Dedifferentiated amniotic fluid mesenchymal stem cell (primary cell): ENCODE measurements around the gene DSCAML1.

Experiments used
- DNase-seq: peaks from one replicate; pipeline ENCODE4 v3.0.0-alpha.2; 2016; ENCODE audit errors: extremely low spot score

The DSCAML1 gene

DNA sequence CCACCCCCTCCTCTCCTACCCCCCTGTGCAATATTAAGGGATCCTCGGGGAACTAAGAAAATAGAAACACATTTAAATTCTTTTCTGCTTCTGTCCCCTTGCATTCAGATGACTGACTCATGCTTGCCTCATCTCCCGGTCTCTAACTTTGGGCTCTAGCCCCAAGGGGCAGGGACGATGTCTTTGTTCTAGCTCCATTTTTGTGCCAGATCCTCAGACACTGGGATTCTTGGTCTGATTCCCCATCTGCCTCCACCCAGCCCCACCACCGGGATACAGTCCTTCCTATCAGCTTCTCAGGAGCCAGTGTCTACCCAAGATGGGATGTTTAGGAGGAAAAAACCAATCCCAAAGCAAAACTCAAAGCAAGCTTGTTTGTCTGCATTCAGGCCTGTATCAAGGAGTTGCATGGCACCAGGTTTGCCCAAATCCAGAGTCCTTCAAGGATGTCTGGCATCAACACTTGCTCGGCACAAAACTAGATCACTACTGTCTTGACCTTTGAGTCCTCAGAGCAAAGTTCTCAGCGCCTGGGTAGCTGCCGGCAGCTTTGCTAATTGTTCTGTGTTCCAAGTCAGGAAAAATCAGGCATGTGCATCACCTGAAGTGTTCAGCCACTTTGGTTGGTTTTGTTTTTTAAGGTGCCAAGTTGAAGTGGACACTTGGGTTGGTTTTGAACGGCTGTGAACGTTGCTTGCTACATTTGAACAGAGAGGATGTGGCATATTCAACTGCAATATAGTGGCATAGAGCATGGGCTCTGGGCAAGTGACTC, 212.8 kb downstream of the DSCAML1 start:
- no peak for DNase-seq

DNA sequence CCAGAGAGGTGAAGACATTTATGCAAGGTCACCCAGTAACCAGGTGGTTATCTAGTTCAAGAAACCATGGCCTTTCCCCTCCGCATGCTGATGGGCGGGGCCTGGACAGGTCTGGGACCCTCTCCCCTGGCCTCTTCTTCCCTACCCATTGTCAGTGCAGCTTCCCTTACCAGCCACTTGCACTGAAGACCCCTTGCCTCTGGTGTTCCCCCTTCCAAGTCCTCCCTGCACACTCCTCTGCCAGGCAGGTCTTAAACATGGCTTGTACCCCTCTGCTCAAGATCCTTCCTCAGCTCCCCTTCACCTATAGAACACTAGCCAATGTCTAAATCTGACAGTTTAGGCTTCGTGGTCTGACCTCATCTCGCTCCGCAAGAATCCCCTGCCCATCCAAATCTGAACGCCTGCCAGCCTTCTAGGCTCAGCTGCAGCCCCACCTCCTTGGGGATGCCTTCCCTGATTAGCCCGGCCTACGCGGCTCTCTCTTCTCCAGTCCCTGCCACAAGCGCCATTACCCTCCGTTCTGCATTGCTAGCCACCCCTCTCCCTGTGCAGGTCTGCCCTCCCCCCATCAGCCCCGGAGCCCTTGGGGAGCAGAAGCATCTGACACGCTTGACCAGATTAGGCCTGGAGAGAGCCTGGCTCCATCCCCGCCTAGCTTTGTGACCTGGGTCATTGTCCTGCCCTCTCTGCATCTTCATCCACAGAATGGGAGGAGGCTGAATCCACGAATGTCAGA, 213.8 kb downstream of the DSCAML1 start:
- no peak for DNase-seq

DNA sequence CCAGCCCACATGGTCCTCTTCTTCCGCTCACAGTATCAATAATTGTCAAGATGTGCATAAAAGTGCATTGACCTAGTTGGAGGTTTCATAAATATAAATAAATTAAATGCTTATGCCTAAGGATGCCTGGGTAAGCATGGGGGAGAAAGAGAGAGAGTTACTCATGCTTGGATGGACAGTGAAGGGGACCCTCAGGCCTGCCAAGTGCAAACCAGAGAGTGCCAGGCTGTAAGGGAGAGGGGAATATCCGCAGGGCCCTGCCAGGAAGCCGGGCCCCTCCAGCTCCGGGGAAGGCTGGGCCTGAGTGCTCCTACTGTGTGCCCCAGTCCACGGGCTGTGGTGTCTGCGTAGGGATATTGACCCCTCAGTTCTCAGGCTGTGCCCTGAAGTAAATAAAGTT, 214.6 kb downstream of the DSCAML1 start:
- DNase-seq = no peak

DNA sequence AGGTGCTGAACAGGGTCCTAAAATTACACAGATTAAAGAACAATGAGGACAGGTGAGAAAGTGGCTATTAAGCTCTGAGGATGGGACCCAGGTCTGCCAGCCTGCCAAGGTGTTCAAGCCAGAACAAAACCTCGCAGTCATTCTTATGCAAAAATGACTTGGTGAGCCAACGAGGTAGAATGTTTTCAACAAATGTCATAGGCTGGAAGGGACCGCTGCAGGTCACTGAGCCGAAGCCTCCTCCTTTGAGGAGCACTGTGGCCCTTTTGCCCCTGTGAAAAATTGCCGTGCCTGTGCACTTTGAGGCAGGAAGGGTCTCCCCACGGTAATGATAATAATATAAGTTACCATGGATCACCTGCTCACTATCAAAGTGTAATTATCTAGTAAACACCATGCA, 216.2 kb downstream of the DSCAML1 start:
- no peak for DNase-seq

DNA sequence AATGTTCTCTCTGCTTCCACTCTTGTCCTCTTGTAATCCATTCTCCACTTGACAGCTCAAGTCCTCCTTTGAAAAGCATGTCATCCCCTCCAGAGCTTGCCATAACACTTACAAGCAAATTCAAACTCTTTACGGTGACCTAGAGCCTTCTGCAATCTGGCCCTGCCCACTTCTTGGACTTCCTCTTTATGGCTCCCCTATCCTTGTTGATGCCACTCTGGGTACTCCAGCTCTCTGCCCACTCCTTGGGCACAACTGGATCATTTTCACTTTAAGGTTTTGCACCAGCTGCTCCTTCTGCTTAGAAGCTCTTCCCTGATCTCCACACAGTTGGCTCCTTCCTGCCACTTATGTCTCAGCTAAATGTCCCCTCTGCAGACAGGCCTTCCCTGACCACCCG, 217.9 kb downstream of the DSCAML1 start:
- no peak for DNase-seq

DNA sequence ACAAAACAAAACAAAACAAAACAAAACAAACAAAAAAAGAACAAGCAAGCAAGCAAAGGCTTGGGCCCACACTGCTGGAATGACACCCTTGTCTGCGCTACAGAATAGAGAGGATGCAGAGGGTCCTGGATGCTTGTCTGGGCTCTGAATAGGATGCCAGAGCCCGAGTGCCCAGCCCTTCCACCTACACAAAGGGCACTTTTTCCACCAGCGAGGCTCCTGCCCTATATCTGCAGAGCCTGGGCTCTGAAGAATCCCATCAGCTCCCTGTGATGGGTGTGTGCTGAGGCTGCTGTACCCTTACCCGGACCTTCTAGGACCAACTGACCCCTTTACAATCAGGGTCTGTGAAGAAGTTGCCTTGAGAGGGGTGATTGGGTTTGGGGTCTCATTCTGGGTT, 221.2 kb downstream of the DSCAML1 start:
- DNase-seq = no peak

DNA sequence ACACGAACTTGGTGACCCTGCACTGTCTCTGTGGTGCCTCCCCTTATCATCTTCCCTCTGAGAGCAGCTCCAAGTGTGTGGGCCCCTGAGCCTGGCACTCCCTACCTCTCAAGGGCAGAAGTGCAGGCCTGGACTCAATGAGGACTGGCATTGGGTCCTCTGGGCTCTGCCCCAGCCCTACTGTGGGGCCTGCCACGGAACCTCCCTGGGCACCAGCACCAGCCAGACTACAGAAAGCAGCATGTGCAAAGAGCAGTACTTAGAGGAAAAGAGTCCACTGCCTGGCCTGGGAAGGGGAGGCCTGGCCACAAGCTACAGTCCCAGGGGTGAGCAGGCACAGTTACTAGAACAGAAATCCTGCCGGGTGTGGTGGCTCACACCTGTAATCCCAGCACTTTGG, 222.5 kb downstream of the DSCAML1 start:
- DNase-seq = no peak

DNA sequence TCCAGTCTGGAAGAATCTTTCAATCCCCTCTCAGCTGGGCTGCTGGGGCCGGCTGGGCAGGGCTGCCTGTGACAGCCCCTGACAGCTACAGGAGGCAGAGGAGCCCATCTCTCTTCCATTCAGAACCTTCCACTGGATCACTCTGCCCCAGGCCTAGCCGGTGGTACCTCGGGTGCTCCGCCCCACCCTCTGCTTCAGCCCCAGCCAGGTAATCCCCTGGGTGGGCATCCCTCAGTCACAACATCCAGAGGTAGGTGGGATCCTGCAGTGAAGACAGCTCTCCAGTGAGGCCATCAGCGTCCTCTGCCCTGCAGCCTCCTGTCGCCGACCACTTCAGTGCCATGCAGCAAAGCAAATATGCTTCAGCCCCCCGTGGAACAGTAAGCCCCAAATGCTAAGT, 223.7 kb downstream of the DSCAML1 start:
- no peak for DNase-seq

DNA sequence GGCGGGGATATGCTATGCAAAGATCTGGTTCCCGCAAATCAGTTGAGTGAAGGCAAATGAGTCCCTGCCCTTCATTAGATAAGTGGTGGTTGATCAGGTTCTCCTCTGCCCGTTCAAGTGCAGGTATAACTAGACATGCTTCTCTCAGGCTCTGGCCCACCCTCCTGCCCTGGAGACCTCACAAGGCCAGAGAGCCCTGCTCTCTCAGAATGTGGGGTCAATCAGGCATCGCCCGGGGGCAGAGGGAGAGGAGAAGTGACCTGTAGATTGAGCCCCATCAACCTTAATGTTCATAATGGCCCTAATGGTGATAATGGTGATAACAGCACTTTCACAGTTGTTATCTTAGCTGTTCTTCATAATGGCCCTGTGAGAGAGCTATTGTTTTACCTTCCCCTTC, 224.3 kb downstream of the DSCAML1 start:
- DNase-seq = no peak

DNA sequence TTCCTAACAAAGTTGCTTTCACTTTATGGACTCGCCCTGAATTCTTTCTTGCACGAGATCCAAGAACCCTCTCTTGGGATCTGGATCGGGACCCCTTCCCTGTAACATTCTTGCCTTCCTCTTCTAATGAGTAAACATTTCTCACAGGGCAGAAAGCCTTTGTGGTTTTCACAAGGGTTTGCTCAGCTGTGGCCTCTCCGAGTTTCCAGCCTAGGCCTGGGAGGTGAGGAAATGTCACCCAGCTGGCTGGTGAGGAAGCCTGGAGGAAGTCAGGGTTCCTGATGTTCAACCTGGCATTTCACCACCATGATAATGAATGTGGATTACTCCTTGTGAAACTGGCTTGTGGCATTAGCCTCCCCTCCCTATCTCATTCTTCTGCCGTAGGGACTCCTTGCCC, 224.9 kb downstream of the DSCAML1 start:
- no peak for DNase-seq

DNA sequence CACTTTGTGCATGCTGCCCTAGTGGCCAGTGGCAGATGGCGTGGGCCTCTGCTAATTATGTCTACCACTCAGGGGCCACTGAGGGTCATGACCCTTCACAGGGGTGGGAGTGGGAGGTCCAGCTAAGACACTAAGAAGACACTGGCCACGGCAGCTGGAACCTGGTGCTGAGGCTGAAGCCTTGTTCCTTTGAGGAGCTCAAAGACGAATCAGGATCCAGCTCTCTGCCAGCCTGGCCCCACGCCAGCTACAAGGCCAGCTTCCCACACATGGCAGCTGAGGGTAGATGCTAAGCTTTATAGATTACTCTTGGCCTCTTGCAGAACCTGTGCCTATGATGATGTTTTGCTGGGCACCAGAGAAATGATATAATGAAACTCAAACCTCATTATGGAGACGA, 226.3 kb downstream of the DSCAML1 start:
- no peak for DNase-seq

DNA sequence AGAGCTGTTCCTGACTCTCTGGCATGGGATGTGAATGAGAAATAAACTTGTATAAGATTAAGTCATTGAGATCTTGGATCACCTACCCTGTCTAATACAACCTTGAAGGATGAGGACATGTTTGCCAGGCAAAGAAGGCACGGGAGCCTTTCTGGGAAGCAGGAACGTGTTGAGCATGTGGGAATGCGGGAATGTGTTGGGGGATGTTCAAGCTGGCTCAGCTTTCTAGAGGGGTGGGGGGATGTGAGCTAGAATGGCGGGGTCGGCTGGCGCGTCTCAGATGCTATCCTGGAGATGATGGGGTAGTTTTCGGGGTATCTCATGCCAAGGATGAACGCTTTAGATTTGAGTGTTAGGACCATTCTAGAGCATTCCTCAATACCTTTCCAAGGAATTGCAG, 227.1 kb downstream of the DSCAML1 start:
- no peak for DNase-seq

DNA sequence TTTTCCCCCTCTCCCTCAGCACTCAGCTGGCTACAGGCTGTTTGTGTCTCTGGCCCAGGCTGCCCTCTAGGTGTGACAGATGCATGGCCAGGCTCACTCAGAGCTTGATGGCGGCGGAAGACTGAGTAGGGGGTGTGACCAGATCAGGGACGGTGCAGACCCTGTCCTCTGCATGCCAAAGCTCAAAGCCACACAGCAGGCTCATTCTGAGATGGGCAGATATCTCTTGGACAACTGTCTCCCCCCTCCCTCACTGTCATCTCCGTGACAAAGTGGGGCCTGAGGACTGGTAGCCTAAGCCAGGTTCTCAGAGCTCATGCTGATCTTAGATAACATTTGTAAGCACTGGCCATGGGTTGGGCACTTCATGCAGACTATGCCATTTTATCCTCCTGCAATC, 231.3 kb downstream of the DSCAML1 start:
- no peak for DNase-seq

DNA sequence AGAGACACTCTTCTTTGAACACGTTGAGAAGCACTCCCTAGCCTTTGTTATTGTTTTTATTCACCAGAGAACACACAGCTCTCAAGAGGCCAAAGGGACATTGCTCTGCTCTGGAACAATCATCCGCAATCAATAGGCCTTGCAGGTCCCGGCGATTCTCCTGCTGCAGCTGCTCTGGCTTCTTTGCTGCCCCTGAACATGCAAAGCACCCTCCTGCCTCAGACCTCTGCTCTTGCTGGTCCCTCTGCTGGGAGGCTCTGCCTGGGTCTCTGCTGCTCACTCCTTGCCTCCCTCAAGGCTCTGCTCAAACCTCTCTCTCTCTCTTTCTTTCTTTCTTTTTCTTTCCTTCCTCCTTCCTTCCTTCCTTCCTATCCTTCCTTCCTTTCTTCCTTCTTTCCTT, 232.7 kb downstream of the DSCAML1 start:
- no peak for DNase-seq

DNA sequence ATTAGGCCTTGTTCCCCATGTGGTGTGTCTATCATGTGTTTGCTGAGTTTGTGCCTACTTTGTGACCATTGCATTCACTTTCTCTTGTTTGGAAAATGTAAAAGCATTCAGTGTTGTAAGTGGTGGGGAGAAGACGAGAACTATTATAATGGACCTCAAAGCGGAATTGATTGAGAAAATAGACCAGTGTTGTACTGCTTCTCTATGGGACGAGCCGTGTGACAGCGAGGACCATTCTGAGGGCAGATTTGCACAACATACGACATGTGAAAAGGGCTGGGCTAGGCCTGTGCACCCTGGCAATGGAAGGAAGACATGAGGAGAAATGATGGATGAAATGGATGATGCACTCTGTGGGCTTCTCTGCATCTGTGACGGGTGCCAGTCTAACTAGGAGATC, 233.5 kb downstream of the DSCAML1 start:
- no peak for DNase-seq

DNA sequence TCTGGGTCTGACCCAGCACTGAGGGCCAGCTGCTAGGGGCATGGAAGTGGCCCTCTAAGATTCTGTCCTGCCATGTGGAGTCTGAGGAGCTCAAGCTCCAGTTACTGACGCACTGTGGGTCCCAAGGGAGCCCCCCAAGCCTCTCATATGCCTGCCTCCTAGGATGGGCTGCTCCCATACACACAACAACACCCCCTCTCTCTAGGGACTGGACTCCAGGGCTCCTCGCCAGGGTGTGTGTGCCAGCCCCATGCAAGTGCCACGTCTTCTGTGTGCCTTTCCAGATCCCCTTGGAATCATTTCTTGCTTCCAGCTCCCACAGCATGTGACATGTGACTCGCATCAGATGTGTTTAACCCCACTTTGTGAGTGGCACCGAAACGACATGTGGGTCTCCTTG, 234.9 kb downstream of the DSCAML1 start:
- DNase-seq = no peak

DNA sequence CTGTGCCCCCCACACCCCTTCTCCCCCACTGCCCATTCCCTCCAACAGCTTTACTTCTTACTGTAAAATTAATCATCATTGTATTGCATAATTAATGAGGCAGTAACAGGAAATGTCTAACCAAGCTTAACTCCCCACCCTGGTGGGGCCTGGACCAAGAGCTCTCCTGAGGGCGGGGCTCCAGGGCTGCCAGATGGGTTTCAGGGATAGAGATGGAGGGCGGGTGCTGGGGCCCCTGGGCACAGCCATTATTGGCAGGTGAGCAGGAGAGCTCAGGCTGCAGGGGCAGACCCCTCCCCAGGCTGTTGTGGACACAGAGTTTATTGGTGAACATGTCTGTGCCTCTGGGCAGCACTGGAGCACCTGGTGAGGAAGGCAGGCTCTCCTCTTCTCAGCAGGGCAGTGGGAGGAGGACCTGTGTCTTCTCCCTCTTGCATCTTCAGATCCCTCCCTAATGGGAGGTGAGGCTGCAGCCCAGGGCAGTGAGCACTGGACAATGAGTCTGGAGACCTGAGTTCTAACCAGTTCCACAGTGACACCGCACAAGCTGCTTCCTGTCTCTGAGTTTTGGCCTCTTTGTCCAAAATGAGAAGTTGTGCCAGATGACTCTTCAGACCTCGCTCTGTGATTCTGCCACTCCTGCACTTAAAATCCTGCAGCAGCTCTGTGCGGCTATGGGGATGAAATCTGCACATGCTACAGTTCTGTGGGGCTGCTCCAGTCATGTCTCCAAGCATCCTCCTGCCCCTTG, 236.1 kb downstream of the DSCAML1 start:
- DNase-seq = no peak

DNA sequence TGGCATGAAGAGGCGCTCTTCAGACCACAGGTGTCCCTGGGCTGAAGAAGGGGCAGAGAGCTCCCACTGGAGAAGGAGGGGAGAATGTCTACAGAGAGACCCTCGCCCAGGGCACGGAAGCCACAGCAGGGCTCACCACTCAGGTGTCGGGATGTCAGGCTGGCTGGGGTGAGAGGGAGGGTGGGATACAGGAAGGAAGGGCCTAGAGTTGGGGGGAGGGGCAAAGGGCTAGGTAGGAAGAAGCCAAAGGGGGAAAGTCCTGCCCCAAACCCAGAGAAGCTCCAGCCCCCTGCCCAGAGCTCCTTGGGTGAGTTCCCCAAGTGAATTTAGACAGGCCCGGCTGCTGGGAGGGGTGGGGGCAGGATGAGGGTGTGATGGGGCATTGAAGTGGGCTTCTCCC, 237.3 kb downstream of the DSCAML1 start:
- no peak for DNase-seq

DNA sequence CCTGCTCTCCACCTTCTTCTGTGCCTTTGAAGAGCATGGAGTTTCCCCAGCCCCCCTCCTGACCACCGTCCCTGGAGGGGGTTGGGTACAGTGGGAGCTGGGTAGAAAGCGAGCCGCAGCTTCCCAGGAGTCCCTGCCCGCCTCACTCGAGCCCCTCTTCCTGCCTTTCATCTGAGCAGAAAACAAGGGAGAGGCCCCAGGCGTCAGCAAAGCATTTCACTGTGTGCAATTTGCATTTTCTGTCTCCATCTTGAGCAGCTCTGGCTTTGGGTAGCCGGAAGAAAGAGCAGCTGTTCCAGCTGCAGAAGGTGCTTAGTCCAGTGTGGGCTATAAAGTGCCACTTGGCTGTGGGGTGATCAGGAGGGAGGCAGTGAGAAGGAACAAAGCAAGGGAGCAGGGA, 239.7 kb downstream of the DSCAML1 start:
- DNase-seq = no peak

DNA sequence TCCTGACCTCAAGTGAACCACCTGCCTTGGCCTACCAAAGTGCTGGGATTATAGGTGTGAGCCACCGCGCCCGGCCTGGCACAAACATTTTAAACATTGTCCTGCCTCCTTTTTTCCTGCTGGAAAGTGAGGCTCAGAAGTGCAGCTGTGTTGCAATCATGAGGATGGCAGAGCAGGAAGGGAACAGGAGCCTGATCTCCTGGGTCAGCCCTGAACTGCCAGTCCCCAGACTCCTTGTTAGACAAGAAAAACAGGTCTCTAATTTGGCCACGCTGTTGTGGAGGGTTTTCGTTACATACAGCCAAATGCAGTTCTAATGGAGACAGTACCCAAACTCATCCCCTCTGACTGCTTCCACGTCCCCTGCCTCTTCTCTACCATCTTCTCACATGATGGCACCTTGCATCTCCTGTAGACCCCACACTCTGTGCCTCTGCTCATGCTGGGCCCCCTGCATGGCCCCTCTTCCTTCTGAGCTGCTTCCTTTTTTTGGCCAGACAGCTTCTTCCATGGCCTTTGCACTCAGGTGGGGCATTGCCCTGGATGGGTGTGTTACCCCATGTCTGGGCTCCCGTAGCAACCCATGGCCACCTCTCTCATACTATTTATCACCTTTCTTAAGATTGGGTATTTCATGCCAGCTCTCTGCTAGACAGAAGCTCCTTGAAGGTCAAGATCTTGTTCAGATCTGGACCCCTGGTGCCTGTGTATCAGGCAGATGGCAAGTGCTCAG, 242.2 kb downstream of the DSCAML1 start:
- no peak for DNase-seq

DNA sequence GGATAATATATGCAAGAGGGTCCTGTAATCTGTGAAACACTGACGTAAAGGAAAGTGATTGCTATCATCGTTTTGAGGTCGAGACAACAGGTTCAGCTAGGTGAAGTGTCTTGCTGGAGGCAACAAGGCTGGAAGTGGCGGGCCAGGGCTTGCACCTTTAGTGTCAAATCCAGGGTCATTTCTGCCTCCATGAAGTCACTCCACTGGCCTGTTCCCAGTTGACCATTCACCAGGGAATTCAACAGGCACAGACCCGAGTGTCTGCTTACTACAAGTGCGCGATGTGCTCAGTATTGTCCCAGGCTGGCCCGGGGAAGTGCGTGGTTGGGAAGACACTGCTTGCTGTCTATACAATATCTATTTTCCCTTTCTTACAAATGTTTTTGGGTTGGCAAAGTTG, 244.4 kb downstream of the DSCAML1 start:
- DNase-seq = no peak

DNA sequence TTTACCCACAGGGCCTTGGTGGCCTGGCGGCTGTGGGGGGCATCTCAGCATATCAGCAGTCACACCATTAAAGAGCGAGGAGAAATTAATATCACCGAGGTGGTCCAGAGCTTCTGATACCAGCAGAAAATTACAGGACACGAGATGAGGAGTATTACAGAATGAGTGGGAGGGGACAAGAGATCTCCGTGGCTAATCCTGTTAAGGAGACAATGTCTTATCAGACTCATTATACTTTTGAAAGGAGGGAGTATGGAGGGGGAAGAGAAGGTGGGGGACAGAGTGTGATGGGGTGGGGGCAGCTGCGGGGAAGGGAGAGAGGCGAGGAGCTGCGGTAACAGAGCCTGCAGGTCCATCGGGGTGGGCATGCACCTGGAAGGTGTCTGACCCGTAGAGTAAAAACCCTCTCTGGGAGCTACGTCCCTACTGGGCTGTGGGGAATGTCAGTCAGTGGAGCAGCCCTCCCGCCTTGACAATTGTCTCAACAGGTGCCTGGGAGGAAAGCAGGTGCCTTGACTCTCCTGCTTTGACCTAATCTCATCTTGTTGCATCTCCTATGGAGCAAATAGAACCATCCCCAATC, 245.2 kb downstream of the DSCAML1 start:
- DNase-seq = no peak
